ENCODE measurements around the gene DAPK2.
"Not testable (repeated sequence)": the region's sequence is repeated elsewhere in the genome, so short reads cannot be mapped to it uniquely, and the experiment has no call there.

DAPK2 gene

GRCh38 chr15:63969652-63970421 is 76.4 kb downstream of the DAPK2 start:
- no peaks in the 10 kb centered on the region for H3K27me3 Mint-ChIP-seq (ENCODE audit: low read depth)
- peaks cover 7% of the 10 kb centered on the region for H3K36me3 Mint-ChIP-seq (ENCODE audit: low read depth)
- H3K4me1 Mint-ChIP-seq, result peaks cover 42% of the 10 kb centered on the region
- TF ChIP-seq CTCF (IDR thresholded peaks at IDR 0.05; ENCODE audit: unreplicated experiment in 3 of 3), result no peak
- H3K27ac Mint-ChIP-seq, result peak overlapping the region; percentile 8 to 76 (median 70)
- peaks cover 9% of the 10 kb centered on the region for H3K9me3 Mint-ChIP-seq
- H3K4me3 Mint-ChIP-seq, result no peak overlapping the region

- H3K36me3 Mint-ChIP-seq (ENCODE audit: low read depth), result peaks cover 18% of the 10 kb centered on the region
- no peak overlapping the region for H3K4me3 Mint-ChIP-seq
- peaks cover under 1% of the 10 kb centered on the region for H3K27me3 Mint-ChIP-seq (ENCODE audit: low read depth)
- H3K9me3 Mint-ChIP-seq, result peaks cover 20% of the 10 kb centered on the region
- H3K4me1 Mint-ChIP-seq, result peaks cover 34% of the 10 kb centered on the region
- no peak overlapping the region for H3K27ac Mint-ChIP-seq
- TF ChIP-seq CTCF (IDR thresholded peaks at IDR 0.05; ENCODE audit: unreplicated experiment in 3 of 3), result no peak
These were observed 77.6 kb downstream of the DAPK2 start for GRCh38 chr15:63968700-63969099.

- H3K36me3 Mint-ChIP-seq (ENCODE audit: low read depth), result peaks cover 23% of the 10 kb centered on the region
- peaks cover 25% of the 10 kb centered on the region for H3K9me3 Mint-ChIP-seq
- peaks cover 5% of the 10 kb centered on the region for H3K27me3 Mint-ChIP-seq (ENCODE audit: low read depth)
- no peak overlapping the region for H3K27ac Mint-ChIP-seq
- H3K4me1 Mint-ChIP-seq, result peaks cover 29% of the 10 kb centered on the region
- no peak overlapping the region for H3K4me3 Mint-ChIP-seq
- no peak for TF ChIP-seq CTCF (IDR thresholded peaks at IDR 0.05; ENCODE audit: unreplicated experiment in 3 of 3)
These were observed 78.2 kb downstream of the DAPK2 start for GRCh38 chr15:63968122-63968524.

- peaks cover 5% of the 10 kb centered on the region for H3K27me3 Mint-ChIP-seq (ENCODE audit: low read depth)
- peaks cover 23% of the 10 kb centered on the region for H3K36me3 Mint-ChIP-seq (ENCODE audit: low read depth)
- no peak overlapping the region for H3K27ac Mint-ChIP-seq
- no peak for TF ChIP-seq CTCF (IDR thresholded peaks at IDR 0.05; ENCODE audit: unreplicated experiment in 3 of 3)
- H3K9me3 Mint-ChIP-seq, result peaks cover 25% of the 10 kb centered on the region
- H3K4me1 Mint-ChIP-seq, result peaks cover 28% of the 10 kb centered on the region
- H3K4me3 Mint-ChIP-seq, result no peak overlapping the region
These were observed 78.7 kb downstream of the DAPK2 start for GRCh38 chr15:63967616-63968015.

GRCh38 chr15:63962947-63963721 is 83.2 kb downstream of the DAPK2 start:
- peaks cover 45% of the 10 kb centered on the region for H3K9me3 Mint-ChIP-seq
- peaks cover 23% of the 10 kb centered on the region for H3K36me3 Mint-ChIP-seq (ENCODE audit: low read depth)
- H3K4me1 Mint-ChIP-seq; H3K27ac Mint-ChIP-seq; H3K27me3 Mint-ChIP-seq (ENCODE audit: low read depth); H3K4me3 Mint-ChIP-seq: not testable (repeated sequence)

- Mint-ChIP-seq H3K27me3 (ENCODE audit: low read depth) (no peaks in the 10 kb centered on the region), H3K9me3 (peaks cover 10% of the 10 kb centered on the region), H3K4me3 (no peak overlapping the region), H3K27ac (no peak overlapping the region), H3K36me3 (ENCODE audit: low read depth) (no peaks in the 10 kb centered on the region), H3K4me1 (no peaks in the 10 kb centered on the region)
- no peak for TF ChIP-seq CTCF (IDR thresholded peaks at IDR 0.05; ENCODE audit: unreplicated experiment in 3 of 3)
These were observed 92.8 kb downstream of the DAPK2 start for GRCh38 chr15:63953524-63953923.

Data from nephron (organoid).